Retina (tissue), 1 donor: ENCODE measurements around the gene TSSK2.

Experiments used
- DNase-seq: peaks from one replicate; pipeline ENCODE4 v3.0.0-alpha.2; 2016

TSSK2 gene

GRCh38 chr22:19106886-19107729 lies 24.0 kb upstream of the TSSK2 start:
- DNase-seq = no peak

DNA sequence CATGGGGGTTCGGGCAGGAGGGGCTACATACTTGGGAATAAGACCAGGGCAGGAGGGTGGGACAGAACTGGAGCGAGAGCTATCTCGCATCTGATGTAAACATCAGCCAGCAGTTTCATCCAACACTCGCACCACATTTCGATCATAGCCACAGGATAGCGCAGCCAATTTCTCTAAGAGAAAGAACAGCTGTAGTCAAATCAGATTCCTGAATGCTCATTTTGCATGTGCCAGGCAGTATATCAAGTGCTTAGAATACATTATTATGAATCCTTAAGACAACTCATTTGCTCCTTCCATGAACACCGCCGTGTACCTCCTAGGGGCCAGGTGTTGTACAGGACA lies 23.4 kb upstream of the TSSK2 start:
- DNase-seq = no peak

- no peak for DNase-seq
Measured at GRCh38 chr22:19108807-19109197, 22.3 kb upstream of the TSSK2 start.

DNA sequence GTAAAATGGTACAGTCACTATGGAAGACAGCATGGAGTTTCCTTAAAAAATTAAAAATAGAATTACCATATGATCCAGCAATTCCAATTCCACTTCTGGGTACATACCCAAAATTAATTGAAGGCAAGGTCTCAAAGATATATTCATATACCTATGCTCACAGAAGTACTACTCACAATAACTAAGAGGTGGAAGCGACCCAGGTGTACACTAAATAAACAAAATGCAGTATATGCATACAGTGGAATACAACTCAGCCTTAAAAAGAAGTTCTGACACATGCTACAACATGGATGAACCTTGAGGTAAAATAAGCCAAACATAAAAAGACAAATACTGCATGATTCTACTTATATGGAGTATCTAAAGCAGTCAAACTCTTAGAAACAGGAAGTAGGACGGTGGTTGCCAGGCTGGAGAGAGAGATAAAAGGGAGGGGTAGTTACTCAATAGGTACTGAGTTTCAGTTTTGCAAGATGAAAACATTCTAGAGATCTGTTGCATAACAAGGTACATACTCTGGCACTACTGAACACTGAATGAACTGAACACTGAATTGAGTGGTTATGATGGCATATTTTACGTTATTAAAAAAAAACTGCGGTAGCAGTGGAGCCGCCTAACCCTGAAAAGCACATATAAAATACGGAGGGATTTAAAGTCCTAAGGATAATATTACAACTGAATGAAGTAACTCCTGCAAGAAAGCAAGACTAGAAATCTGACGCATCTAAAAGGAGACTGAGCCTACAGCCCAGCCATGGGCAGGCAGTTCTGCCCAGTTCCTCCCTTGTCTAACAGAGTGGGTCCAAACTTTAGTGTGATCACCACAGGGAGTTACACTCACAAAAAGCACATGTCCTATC lies 21.7 kb upstream of the TSSK2 start:
- DNase-seq = no peak

DNA sequence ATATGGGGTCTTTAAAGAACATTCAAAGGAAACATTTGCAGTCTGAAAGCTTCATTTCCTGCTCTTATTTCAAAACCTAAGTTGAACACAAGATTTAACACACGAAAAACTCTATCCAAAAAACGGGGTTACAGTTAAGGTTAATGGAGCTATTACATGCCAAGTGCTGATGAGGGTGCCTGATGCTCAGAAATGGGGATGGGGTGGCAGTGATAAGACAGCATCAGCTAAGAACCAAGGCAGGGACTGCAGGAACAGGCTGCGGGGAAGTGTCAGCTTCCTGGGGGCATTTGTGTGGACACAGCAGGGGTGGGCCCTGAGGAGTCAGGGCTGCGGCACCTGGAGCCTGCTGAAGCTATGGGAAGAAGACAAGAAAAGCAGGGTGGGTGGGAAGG lies 21.0 kb upstream of the TSSK2 start:
- DNase-seq = no peak

DNA sequence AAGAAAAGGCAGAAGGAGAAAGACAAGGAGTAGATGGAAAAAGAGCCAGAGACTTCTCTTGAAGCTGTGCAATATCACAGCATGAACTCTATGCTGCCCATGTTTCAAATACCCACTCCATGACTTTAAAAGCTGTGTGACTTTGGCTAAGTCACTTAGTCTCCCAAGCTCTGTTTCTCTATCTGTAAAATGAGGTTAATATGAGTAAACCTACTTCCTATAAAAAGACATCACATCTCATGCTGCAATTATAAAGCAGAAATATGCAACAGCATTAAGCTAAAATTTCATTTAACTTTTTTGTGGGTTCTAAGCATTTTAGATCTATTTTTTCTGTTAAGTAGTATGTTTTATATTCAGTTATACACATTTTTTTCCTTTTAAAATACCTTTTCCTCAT lies 20.5 kb upstream of the TSSK2 start:
- no peak for DNase-seq

GRCh38 chr22:19111140-19111539 lies 20.0 kb upstream of the TSSK2 start:
- no peak for DNase-seq

GRCh38 chr22:19111584-19111983 lies 19.5 kb upstream of the TSSK2 start:
- DNase-seq = no peak

DNA sequence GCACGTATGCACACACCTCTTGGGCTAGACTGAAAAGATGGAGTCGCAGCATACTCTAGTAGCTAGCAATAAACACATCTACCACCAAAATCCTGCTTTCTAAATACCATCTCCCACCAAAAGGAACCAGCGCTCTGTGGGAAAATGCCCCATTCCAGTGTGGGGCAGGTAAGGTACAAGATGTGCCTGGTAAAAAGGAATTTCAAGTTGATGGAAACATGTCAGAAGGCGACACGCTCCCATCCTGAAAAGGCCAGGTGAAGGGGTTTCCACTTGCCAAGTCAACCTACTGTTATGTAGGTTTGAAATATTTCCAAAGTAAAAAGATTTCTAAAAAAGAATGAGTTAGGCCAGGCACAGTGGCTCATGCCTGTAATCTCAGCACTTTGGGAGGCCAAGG lies 17.7 kb upstream of the TSSK2 start:
- no peak for DNase-seq

GRCh38 chr22:19114984-19115552 lies 16.0 kb upstream of the TSSK2 start:
- no peak for DNase-seq

DNA sequence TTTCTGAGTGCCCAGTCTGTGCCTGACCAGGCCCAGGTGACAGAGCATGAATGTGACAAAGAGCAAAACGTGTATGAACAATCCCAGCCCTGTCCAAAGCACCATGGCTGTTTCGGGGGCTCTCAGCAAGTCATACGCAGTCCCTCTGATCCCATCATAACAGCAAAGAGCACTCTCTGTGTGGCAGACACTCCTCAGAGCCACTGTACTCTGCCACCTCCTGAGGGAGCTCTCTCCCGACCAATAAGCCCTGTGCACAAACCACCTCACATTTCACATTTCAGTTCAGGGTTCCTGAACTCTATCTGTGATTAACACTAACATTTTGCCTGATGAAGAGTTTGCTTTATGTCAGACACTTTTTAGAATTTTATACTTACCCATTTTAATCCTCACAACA lies 15.5 kb upstream of the TSSK2 start:
- DNase-seq = no peak

- DNase-seq = no peak
Measured at GRCh38 chr22:19117111-19117512, 14.0 kb upstream of the TSSK2 start.

GRCh38 chr22:19118329-19118880 lies 12.7 kb upstream of the TSSK2 start:
- DNase-seq = no peak

DNA sequence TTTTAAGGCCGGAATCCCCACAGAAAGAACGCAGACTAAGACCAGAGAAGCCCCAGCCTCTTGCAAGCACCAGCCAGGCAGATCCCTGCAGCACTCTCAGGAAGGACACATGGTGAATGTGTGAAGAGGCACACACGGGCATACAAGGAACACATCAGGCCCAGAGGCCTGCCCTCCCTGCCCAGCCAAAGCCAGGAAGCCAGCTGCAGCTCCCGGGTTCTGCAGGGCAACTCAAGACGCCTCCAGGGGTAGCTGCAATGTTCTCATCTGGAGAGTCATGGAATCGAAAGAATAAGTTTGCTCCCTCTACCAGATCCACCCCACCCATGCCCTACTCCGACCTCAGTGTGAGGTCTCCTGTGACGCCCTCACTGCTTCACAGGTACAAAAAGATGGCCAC lies 11.2 kb upstream of the TSSK2 start:
- DNase-seq = no peak

GRCh38 chr22:19120829-19121630 lies 10.1 kb upstream of the TSSK2 start:
- no peak for DNase-seq

GRCh38 chr22:19121631-19122142 lies 9.4 kb upstream of the TSSK2 start:
- DNase-seq = peak; percentile 69

DNA sequence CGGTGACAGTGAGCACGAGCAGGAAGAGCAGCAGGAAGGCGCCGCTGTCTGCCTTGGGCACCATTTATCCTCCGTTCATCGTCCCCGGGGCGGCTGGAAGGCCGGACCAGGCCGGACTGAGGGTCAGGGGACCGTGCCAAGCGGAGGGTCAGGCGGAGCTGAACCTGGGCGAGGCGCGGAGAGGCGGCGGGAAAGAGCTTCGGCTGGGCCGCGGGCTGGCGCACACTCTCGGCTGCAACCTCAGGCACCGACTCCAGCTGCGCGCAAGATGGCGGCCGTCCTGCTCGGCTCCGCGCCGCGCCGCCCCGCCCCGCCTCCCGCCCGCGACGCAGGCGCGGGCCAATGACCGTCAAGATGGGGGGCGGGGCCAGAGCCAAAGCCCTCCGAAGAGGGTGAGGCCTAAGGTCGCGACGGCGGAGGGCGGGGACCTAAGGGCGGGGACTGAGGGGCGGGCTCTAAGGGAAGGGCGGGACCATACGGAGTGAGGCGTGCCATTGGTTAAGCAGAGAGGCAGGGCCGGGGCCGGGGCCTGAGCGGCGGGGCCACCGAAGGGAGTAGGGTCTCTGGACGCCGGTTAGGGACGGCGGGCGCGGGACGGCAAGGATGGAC lies 8.9 kb upstream of the TSSK2 start, which contains the start of gene DGCR2:
Gene DGCR2, minus strand, starts transcription at position 270 of the 609 bp plus-strand sequence. Its CDS starts 206 bp downstream, at position 64.
- peak; percentile 92 for DNase-seq

DNA sequence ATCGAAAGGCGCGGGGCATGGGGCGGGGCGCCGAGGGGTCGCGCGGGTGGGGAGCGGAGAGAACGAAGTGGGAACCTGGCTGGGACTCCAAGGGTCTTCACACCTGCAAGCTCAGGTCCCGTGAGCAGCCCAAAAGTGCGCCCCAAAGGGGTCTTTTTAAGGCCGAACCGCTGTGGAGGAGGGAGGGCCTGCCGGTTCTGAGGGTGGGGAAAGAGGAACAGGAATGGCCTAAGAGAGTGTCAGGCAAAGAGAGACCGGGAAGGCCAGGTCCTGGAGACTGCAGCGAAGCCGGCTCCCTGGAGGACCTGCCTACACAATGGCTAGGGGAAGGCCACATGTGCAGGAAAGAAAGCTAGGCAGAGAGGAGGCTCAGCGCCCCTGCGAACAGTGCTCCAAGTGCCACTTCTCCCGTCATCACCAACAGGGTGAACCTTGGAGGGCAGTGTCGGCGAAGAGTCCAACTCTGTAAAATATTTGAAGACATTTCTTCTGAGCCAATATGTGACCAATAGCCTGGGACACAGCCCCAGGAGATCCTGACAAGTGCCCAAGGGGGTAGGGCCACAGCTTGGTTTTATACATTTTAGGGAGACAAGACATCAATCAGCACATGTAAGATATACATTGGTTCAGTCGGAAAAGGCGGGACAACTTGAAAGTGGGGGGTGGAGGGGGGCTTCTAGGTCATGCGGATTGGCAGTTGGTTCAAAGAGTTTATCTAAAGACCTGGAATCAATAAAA lies 8.2 kb upstream of the TSSK2 start:
- no peak for DNase-seq

GRCh38 chr22:19123936-19124335 lies 7.2 kb upstream of the TSSK2 start:
- no peak for DNase-seq

GRCh38 chr22:19124377-19124776 lies 6.7 kb upstream of the TSSK2 start:
- DNase-seq = no peak

DNA sequence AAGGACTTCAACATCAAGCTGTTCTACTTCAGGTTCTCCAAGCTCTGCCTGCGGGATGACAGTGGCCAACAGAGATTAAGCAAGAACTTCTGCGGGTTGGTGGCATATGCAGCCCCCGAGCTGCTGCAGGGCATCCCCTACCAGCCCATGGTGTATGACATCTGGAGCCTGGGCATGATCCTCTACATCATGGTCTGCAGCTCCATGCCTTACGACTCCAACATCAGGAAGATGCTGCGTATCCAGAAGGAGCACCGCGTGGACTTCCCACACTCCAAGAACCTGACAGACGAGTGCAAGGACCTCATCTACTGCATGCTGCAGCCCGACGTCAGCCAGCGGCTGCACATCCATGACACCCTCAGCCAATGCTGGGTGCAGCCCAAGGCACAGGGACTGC lies 6.1 kb upstream of the TSSK2 start:
- no peak for DNase-seq
